Activated T-cell treated with anti-CD3 and anti-CD28 coated beads for 4 hours (primary cell): Measurements from ENCODE around the gene HCST.
"Not testable (repeated sequence)": the region's sequence is repeated elsewhere in the genome, so short reads cannot be mapped to it uniquely, and the experiment has no call there.

ENCODE experiments used
- DNase-seq: peaks from one replicate; pipeline ENCODE4 v3.0.0-alpha.2; 2020

HCST gene, protein sequence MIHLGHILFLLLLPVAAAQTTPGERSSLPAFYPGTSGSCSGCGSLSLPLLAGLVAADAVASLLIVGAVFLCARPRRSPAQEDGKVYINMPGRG

DNA sequence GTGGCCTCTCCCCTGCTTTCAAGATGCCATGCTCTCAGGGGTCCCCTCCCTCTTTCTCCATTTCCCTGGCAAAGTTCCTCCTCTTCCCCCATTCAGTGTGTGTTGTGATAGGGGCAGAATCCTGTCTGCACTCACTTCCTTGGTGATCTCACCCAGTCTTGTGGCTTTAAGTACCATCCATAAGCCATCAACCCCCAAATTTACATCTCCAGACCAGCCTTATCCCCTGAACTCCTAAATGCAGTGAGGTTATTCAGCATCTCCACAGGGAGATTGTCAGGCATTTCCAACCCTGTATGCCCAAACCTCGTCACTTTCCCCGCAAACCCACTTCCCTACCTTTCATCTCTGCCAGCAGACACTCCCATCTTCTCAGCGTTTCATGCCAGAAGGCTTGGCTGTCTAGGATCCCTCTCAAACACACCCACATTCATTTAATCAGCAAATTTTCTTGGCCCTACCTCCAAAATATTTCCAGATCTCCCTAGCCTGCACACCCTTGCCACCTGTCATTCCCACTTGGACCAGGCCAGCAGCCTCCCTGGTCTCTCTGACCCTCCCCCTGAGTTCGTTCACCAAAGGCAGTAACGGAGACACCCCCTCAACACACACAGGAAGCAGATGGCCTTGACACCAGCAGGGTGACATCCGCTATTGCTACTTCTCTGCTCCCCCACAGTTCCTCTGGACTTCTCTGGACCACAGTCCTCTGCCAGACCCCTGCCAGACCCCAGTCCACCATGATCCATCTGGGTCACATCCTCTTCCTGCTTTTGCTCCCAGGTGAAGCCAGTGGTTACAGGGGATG, at the start of gene HCST:
HCST (plus strand) TSS at position 676 of the 808 bp plus-strand sequence; CDS start at position 741, 65 bp downstream.
- no peak for DNase-seq

GRCh38 chr19:35853038-35853756, 49.1 kb upstream of the HCST start:
- DNase-seq = no peak

GRCh38 chr19:35856546-35857149, 45.7 kb upstream of the HCST start, which contains the start of gene KIRREL2:
Gene KIRREL2 (plus strand): TSS chr19:35856911. CDS start chr19:35857120, 209 bp downstream.
- no peak for DNase-seq

DNA sequence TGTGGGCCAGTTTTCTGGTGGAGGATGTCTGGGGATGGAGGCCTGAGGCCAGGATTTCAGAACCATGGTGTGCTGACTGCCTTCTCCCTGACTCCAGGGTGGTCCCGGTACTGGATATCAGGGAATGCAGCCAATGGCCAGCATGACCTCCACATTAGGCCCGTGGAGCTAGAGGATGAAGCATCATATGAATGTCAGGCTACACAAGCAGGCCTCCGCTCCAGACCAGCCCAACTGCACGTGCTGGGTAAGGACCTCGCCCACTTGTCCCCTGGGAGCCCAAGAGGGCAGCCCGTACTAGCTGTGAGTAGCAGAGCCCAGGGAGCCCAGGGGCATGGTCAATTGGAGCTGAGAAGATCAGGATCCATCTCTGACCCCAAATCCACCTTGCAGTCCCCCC, 44.0 kb upstream of the HCST start:
- DNase-seq = no peak

DNA sequence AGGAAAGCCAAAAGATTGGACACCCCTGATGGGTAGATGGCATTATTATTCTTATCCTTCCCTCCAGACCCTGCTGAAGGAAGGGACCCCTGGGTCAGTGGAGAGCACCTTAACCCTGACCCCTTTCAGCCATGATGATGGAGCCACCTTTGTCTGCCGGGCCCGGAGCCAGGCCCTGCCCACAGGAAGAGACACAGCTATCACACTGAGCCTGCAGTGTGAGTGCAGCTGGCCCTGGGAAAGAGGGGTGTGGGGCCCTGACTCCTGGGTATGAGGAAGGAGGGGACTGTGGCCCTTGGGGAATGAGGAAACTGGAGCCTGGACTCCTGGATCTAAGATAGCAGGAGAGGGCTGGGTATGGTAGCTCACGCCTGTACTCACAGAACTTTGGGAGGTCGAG, 42.9 kb upstream of the HCST start:
- DNase-seq = no peak

DNA sequence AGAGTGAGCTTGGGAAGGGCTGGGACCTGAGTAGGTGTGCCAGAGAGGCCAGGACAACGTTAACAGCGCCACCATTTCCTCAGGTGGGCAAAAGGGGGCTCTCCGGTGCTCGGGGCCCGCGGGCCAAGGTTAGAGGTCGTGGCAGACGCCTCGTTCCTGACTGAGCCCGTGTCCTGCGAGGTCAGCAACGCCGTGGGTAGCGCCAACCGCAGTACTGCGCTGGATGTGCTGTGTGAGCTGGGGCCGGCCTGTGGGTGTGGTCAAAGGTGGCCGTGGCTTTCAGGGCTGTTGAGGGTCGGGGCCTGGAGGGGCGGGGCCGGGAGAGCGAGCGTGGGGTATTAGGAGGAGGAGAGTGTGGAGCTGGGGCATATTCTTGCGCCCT, 41.9 kb upstream of the HCST start:
- no peak for DNase-seq

DNA sequence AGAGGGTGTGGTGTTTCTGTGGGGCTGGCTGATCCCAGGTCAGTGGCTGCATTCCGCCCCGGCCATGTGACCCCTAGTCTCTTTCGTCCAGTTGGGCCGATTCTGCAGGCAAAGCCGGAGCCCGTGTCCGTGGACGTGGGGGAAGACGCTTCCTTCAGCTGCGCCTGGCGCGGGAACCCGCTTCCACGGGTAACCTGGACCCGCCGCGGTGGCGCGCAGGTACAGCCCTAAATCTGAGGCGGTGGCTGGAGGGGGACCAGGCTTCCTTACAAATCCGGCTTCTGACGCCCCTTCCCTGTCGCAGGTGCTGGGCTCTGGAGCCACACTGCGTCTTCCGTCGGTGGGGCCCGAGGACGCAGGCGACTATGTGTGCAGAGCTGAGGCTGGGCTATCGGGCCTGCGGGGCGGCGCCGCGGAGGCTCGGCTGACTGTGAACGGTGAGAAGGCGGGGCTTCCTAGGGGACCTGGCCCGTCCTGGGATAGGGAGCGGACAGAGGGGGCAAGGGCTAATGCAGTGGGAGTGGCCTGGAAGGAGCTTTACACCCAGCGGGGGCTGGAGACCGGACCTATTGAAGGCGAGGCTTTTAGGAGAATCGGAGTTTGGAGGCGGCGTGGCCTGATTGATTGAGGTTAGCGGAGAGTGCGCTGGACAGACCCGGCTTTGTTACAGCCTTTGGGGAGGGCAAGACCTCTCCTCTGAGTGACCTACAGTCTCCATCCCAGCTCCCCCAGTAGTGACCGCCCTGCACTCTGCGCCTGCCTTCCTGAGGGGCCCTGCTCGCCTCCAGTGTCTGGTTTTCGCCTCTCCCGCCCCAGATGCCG, 41.3 kb upstream of the HCST start:
- no peak for DNase-seq

- no peak for DNase-seq
Measured at GRCh38 chr19:35861640-35862160, 40.6 kb upstream of the HCST start.

GRCh38 chr19:35862528-35862927, 39.8 kb upstream of the HCST start:
- DNase-seq = no peak

- no peak for DNase-seq
Measured at GRCh38 chr19:35863018-35863417, 39.3 kb upstream of the HCST start.

DNA sequence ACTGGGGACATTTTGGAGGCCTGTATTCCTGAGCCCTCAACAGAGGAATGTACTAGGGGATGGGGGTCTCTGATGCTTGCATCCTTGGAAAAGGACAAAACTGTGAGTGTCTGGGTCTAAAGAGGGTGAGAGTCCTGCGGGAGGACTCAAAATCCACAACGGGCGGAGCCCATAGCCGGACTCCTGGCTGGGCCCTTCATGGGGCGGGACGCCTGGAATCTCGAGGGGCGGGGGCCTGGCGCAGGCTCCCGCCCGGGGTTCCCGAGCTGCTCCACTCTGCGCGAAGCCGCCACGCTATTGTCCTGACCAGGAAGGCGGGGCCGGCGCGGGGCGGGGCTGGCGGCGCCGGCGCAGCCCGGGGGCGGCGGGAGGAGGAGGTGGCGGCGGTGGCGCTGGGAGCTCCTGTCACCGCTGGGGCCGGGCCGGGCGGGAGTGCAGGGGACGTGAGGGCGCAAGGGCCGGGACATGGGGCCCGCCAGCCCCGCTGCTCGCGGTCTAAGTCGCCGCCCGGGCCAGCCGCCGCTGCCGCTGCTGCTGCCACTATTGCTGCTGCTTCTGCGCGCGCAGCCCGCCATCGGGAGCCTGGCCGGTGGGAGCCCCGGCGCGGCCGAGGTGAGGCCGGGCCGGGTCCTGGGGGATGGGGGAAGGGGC, 34.0 kb upstream of the HCST start, which contains the start of gene APLP1:
APLP1 (plus strand) TSS at position 403 of the 651 bp plus-strand sequence; CDS start at position 466, 63 bp downstream.
- peak; percentile 66 for DNase-seq

DNA sequence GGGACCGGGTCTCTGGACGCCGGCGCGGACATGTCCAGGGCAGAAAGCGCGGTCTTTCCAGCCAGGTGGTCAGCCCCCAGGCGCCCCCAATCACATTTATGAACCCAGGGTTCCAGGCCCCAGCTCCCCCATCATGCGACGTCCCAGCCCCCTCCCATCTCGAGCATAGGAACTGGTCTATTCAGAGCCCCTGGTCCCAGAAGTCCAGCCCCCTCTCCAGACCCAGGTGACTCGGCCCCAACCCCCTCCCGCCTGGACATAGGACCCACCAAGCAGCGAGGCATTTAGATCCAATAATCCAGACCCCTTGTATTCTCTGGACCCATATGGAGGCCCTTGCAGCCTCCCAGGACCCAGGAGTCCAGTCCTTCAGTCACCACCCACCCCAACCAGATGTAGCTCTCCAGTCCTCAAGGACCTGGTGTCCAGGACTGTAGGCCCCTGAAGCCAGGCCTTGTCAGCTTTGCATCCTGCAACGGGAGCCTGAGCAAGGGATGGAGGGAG, 33.5 kb upstream of the HCST start:
- DNase-seq = no peak

DNA sequence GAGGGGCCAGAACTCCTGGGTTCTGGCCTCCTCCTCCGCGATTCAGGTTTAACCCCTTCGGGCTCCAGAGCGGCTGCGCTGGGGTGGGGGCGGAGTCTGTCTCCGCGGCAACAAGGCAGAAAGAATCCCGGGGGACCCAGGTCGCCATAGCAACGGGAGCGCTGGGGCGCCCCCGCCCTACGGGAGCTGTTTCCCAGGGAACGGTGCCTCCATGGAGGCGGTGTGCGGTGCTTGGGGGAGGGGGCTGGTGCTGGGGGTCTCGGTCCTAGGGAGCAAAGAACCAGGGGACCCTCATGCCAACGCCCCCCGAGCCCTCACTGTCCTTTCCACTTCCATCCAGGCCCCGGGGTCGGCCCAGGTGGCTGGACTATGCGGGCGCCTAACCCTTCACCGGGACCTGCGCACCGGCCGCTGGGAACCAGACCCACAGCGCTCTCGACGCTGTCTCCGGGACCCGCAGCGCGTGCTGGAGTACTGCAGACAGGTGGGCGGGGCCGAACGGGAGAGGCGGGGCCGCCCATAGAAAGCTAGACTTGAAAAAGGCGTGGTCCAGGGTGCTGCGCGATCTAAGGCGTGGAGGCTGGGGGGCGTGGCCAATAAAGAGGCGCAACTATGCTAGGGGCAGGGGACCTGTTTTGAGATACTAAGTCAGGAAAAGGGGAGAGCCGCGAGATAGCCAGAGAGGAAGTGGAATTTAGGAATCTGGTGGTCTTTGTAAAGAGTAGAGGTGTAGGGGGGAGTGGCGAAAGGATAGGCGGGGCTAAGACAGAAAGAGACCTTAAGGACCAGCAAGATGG, 32.8 kb upstream of the HCST start:
- DNase-seq = peak; percentile 58

DNA sequence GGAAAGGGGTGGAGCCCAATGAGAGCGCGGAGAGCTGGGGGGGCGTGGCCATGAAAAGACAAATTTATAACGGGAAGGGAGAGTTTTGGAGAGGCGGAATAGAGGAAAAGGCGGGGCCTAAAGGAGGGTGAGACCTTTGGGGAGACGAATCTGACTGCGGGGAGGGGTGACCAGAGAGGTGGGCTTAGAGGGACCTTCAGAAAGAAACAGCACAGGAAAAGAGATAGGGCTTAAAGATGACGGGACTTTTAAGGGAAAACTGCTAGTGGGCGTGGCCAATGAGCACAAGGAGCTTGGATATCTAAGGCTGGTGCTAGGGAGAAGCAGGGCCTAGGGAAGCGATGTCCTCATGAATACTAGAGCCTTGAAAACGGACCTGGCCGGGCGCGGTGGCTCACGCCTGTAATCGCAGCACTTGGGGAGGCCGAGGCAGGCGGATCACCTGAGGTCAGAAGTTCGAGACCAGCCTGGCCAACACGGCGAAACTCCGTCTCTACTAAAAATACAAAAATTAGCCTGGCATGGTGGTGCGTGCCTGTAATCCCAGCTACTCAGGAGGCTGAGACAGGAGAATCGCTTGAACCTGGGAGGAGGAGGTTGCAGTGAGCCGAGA, 32.1 kb upstream of the HCST start:
- not testable (repeated sequence) for DNase-seq

DNA sequence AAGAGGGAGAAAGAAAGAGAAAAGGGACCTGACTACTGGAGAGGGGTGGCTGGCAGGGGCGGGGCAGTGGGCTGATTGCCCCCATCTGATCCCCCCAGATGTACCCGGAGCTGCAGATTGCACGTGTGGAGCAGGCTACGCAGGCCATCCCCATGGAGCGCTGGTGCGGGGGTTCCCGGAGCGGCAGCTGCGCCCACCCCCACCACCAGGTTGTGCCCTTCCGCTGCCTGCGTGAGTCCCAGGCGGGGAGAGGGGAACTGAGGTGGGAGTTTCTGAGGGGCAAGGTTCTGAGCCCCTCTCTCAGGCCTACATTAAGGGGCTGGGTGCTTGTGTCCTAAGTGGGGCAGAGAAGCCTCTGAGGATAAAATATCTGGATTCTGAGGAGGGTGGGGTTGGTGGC, 31.5 kb upstream of the HCST start:
- DNase-seq = no peak

- no peak for DNase-seq
Measured at GRCh38 chr19:35871611-35872010, 30.7 kb upstream of the HCST start.

GRCh38 chr19:35872180-35872579, 30.1 kb upstream of the HCST start:
- no peak for DNase-seq

DNA sequence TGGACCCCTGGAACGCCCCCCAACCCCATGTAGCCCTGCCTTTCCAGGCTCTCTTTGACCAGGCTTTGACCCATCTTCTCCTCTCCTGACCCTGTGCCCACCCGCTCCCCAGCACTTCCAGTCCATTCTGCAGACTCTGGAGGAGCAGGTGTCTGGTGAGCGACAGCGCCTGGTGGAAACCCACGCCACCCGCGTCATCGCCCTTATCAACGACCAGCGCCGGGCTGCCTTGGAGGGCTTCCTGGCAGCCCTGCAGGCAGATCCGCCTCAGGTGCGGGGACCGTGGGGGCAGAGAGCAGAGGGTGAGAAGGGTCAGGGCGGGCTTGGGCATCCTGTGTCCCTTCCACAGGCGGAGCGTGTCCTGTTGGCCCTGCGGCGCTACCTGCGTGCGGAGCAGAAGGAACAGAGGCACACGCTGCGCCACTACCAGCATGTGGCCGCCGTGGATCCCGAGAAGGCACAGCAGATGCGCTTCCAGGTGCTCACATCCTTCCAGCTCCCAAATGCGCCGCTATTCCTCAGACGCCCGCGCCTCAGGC, 27.9 kb upstream of the HCST start:
- no peak for DNase-seq

- no peak for DNase-seq
Measured at GRCh38 chr19:35879068-35879467, 23.3 kb upstream of the HCST start.

- no peak for DNase-seq
Measured at GRCh38 chr19:35879770-35880317, 22.5 kb upstream of the HCST start.
